ENCODE data around the gene UBN2.

DNA sequence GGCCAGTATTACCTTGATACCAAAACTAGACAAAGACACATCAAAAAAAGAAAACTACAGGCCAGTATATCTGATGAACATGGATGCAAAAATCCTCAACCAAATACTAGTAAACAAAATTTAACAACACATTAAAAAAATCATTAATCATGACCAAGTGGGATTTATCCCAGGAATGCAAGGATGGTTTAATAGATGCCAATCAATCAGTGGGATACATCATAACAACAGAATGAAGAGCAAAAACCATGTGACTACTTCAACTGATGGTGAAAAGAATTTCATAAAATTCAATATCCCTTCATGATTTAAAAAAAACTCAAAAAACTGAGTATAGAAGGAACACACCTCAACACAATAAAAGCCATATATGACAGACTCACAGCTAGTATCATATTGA lies 25.2 kb upstream of the UBN2 start:
- TF ChIP-seq, protein P1, sequence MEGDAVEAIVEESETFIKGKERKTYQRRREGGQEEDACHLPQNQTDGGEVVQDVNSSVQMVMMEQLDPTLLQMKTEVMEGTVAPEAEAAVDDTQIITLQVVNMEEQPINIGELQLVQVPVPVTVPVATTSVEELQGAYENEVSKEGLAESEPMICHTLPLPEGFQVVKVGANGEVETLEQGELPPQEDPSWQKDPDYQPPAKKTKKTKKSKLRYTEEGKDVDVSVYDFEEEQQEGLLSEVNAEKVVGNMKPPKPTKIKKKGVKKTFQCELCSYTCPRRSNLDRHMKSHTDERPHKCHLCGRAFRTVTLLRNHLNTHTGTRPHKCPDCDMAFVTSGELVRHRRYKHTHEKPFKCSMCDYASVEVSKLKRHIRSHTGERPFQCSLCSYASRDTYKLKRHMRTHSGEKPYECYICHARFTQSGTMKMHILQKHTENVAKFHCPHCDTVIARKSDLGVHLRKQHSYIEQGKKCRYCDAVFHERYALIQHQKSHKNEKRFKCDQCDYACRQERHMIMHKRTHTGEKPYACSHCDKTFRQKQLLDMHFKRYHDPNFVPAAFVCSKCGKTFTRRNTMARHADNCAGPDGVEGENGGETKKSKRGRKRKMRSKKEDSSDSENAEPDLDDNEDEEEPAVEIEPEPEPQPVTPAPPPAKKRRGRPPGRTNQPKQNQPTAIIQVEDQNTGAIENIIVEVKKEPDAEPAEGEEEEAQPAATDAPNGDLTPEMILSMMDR (IDR thresholded peaks at IDR 0.05; ENCODE audit: low read depth, low read length), result no peak
- TF ChIP-seq EZH2phosphoT487 (IDR thresholded peaks at IDR 0.05; ENCODE audit: low read depth), result no peak

Data from OCI-LY3 (cell line).